ENCODE measurements around the gene SENP7. TPM values are rescaled to one million over a fixed set of nuclear protein-coding genes. Genes with fewer than 3 reads are reported as not detected.
"Not testable (repeated sequence)": the region's sequence is repeated elsewhere in the genome, so short reads cannot be mapped to it uniquely, and the experiment has no call there.

SENP7 gene
- total RNA-seq, 1 donor from 2014 or later: 10.1 TPM

GRCh38 chr3:101362406-101362805 is 150.6 kb downstream of the SENP7 start:
- DNase-seq (ENCODE audit: low spot score): no peak

DNA sequence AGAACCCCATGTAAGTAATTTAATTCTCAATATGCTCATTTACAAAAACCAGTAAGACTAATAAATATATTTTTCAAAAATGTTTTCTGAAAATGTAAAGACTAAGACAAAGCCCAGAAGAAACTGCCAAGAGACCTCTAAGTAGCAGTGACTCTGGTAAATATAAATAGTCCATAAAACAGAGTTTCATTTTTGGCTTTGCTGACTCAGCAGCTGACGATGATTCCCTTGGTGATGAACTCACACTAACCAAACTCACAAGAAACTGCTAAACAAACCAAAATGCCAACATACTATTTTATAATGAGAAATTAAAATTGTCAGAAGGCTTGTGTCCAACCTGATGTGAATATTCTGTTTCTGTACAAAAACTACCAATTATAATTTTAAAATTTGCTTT is 161.2 kb downstream of the SENP7 start:
- DNase-seq (ENCODE audit: low spot score): no peak

- no peak for DNase-seq (ENCODE audit: low spot score)
These were observed 172.4 kb downstream of the SENP7 start for GRCh38 chr3:101340591-101340990.

GRCh38 chr3:101333883-101334282 is 179.1 kb downstream of the SENP7 start:
- no peak for DNase-seq (ENCODE audit: low spot score)

DNA sequence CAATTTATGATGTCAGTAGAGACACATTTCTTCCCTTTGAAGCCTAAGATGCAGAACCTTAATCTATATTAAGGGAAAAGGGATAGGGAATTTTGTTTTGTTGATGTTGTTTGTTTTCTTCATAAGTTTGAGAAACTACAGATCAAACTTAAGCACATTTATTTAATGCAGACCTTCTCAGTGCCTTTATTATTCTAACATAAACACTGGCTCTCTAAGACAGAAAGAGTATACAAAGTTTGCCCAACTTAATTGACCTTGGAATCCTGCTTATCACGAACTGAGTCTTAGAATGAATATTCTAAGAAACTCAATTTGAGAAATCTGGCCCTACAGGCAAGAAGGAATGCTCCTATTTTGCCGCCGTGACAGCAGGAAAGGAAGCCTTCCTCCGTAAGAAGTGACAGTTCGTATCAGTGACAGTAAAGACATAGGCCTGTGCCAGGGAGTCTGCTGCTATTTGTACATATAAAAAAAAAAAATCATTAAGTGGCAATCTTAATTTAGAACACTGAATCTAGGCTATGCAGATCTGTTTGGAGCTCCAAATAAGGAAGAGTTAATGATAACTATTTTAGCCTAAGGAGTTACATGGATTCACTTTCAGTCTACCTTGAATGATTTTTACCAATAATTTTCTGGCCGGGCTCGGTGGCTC is 183.9 kb downstream of the SENP7 start:
- no peak for DNase-seq (ENCODE audit: low spot score)

DNA sequence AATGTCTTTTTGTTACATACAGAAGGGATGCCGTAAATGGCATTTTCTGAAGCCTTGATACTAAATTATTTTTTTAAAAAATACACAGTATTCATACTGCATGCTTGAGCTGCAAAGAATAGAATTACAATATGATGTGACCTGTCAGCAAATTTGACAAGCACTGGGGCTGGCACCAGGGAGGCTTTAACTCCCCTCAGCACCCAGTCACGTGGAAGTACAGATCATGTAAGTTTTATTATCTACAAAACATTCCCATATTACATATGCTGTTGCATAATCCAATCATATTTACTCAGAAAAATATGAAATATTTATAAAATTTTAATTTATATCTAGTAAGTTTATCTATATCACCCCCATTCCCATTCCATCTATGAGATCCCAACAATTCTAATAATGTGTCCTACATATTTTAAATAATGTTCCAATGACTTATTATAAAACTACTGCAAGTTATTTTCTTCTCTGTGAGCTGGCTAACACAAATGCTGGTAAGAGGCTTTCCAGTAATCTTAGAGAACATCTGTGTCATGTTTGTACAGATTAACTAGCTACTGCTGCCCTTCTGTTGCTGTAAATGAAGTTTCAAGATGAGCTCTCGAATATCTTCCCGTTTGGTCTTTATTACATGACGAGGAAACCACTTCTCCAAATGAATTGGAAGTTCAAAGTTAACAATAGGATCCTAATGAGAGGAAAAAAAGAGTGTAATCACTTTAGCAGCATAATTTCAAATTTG is 187.4 kb downstream of the SENP7 start:
- no peak for DNase-seq (ENCODE audit: low spot score)

DNA sequence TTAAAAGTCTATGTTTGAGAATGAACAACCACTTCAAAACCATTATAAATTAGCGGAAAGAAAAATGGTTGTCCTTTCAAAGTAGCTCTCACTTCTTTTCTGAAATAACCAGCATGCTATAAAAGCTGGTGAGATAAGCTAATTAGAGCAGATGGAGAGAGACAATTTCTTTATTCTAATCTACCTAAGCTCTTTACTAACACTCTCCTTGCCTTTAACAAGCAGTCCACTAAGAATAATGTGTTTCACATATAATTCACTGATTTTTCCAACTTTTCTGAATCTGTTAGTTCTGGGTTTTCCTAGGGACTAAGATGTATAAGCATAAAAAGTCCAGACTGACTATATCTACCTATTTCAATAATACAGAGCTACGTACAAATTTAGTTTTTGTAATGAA is 192.5 kb downstream of the SENP7 start, which contains the start of gene IMPG2:
TSS of gene IMPG2 (minus strand) at position 101 of the 400 bp plus-strand sequence. CDS start 203 bp downstream, outside the sequence.
- DNase-seq (ENCODE audit: low spot score): no peak

DNA sequence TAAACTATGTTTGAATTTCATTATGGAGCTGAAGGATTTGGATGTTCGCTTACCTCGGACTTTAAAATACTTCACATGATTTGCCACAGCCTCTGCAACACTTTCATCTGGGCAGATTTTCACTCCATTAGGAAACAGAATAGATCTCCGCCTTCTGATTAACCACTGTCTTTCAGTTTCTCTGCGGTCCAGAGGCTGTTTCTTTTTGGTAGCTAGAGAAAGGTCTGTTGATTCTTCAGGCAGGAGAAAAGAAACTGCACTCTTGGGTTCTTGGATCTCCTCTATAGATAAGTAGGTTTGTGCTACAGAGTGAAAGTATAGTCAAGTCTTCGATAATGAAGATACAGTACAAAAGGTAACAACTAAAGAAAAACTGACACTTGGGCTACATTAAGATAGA is 193.5 kb downstream of the SENP7 start:
- DNase-seq (ENCODE audit: low spot score): no peak

GRCh38 chr3:101312545-101312944 is 200.5 kb downstream of the SENP7 start:
- DNase-seq (ENCODE audit: low spot score): no peak

- DNase-seq (ENCODE audit: low spot score): no peak
These were observed 201.3 kb downstream of the SENP7 start for GRCh38 chr3:101311676-101312075.

DNA sequence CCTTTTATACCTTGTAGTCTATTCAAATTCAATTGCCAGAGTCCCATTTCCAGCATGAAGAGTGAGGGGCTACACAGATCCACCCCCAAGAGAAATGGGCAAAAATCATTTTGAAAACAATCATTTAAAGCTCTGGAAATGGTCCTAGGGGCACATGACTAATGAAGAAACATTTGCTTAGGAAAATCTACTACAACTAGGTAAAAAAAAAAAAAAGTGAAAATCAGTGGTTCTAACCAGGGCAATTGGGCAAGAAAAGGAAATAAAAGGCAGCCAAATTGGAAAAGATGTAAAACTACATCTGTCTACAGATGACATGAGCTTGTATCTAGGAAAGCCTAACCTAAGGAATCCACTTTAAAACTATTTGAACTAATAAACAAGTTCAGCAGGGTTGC is 202.0 kb downstream of the SENP7 start:
- no peak for DNase-seq (ENCODE audit: low spot score)

DNA sequence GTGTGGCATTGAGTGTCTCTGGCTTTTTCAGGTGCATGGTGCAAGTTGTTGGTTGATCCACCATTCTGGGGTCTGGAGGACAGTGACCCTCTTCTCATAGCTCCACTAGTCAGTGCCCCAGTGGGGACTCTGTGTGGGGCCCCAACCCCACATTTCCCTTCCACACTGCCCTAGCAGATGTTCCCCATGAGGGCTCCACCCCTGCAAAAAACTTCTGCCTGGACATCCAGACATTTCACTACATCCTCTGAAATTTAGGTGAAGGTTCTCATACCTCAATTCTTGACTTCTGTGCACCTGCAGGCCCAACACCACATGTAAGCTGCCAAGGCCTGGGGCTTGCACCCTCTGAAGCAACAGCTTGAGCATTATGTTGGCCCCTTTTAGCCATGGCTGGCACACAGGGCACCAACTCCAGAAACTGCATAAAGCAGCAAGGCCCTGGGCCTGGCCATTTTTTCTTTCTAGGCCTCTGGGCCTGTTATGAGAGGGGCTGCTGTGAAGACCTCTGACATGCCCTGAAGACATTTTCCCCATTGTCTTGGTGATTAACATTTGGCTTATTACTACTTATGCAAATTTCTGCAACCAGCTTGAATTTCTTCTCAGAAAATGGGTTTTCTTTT is 204.8 kb downstream of the SENP7 start:
- not testable (repeated sequence) for DNase-seq (ENCODE audit: low spot score)

DNA sequence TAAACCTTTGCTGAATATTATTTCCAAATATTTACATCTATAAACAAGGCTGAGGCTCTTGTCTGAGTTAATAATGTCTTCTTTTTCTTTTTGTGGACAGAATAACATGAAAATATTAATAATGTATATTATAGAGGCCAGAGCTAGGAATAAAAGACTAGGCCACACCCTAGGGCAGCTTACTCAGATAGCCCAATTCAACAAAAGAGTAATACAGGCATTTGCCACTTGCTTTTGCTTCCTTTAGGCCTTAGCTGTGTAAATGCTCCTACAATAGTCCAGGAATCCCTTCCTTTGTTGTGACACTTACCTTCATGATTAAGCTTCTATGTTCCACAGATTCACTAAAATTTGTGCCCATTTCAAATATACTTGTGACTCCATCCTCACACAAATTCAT is 209.2 kb downstream of the SENP7 start:
- no peak for DNase-seq (ENCODE audit: low spot score)

- no peak for DNase-seq (ENCODE audit: low spot score)
These were observed 209.8 kb downstream of the SENP7 start for GRCh38 chr3:101303089-101303731.

- DNase-seq (ENCODE audit: low spot score): no peak
These were observed 212.9 kb downstream of the SENP7 start for GRCh38 chr3:101300073-101300472.

- DNase-seq (ENCODE audit: low spot score): no peak
These were observed 221.0 kb downstream of the SENP7 start for GRCh38 chr3:101292027-101292426.

- no peak for DNase-seq (ENCODE audit: low spot score)
These were observed 224.7 kb downstream of the SENP7 start for GRCh38 chr3:101288294-101288693.

GRCh38 chr3:101284757-101285156 is 228.3 kb downstream of the SENP7 start:
- DNase-seq (ENCODE audit: low spot score): no peak

DNA sequence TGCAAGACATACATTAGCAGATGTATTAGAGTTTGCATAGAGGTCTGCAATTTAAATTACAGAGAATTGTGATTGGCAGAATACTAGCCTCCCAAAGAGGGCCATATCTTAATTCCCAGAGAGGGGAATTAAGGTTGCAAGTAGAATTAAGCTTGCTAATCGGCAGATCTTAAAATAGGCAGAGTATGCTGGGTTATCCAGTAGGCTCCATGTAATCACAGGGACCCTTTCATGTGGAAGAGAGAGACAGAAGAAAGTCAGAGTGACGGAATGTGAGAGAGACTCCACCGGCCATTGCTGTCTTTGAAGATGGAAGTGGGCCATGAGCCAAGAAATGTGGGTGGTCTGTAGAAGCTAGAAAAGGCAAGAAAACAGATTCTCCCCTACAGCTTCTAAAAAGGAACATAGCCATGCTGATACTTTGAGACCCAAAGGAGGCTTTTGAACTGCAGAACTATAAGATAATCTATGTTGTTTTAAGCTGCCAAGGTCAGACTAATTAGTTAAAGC is 231.4 kb downstream of the SENP7 start:
- no peak for DNase-seq (ENCODE audit: low spot score)

DNA sequence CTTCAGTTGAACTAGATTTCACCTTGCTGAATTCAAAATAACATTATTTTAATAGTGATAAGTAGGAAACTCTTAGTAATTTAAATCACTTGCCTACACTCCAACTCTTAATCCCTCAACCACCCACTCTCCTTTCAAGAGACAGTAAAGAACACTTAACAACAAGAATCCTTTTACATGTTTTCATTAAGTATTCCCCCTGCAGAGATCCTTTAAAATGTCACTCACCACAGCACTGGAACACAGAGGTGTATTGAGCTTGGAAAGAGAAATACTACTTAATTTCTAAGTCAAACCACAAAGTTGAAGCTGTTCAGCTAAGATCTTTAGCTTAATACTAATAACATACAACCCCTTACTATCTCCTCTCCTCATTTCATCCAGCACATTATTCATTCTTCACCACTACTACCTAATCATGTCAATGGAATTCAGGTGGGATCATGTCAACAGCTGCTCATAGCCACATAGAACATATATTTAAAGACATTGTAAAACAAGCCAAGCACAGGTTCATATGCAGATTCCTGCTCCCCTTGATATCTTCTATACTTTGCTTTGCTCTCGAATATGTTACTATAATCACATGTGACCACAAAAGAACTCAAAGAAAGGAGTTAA is 233.1 kb downstream of the SENP7 start:
- DNase-seq (ENCODE audit: low spot score): no peak

GRCh38 chr3:101279162-101279561 is 233.8 kb downstream of the SENP7 start:
- no peak for DNase-seq (ENCODE audit: low spot score)
